K562 (cell line): ENCODE data around the gene ZNF519. TPM values are rescaled to one million over a fixed set of nuclear protein-coding genes. Genes with fewer than 3 reads are reported as not detected.
"Not testable (repeated sequence)": the region's sequence is repeated elsewhere in the genome, so short reads cannot be mapped to it uniquely, and the experiment has no call there.

Experiments
- ASH1L ChIP-seq: fragments of 450-650 bp; IDR thresholded peaks from 2 replicates; pipeline ENCODE4 v1.6.1; 2018; ENCODE audit warnings: borderline replicate concordance, mild to moderate bottlenecking, low read depth; ENCODE audit not compliant: partially characterized antibody
- ATF1 ChIP-seq, 2 experiments: fragments of 450-650 bp in 1 of 2; IDR thresholded peaks; 2 replicates each; pipeline ENCODE4 v1.6.1; 2016; ENCODE audit warnings: missing compliant biosample characterization in 1 of 2, missing genetic modification characterization in 1 of 2
- ATF7 ChIP-seq: fragments of 450-650 bp; IDR thresholded peaks from 2 replicates; pipeline ENCODE4 v1.7.1; 2014; ENCODE audit warnings: mild to moderate bottlenecking, moderate library complexity
- CHD2 ChIP-seq: IDR thresholded peaks from 2 replicates; pipeline ENCODE4 v1.6.1; 2011; ENCODE audit warnings: low read depth, low read length
- GABPA ChIP-seq: fragments of 200-800 bp; sonication (Bioruptor generic); conservative IDR thresholded peaks from 2 replicates; pipeline ENCODE4 v1.6.1; 2016; ENCODE audit warnings: low read depth, missing genetic modification characterization, missing compliant biosample characterization
- GABPB1 ChIP-seq: sonication (generic); formaldehyde crosslinking; IDR thresholded peaks from 2 replicates; pipeline ENCODE4 v1.8.0; 2022; ENCODE audit warnings: mild to moderate bottlenecking, missing genetic modification reagents
- KDM5B ChIP-seq: fragments of 200-600 bp; sonication (generic); IDR thresholded peaks from 2 replicates; pipeline ENCODE4 v1.6.1; 2012; ENCODE audit warnings: low read depth, mild to moderate bottlenecking, moderate library complexity, low read length, control low read depth, inconsistent platforms; ENCODE audit not compliant: insufficient replicate concordance
- MBD2 ChIP-seq: sonication (generic); IDR thresholded peaks from 2 replicates; pipeline ENCODE4 v1.6.1; 2016; ENCODE audit warnings: low read depth, borderline replicate concordance
- NEUROD1 ChIP-seq: fragments of 150-350 bp; IDR thresholded peaks from 2 replicates; pipeline ENCODE4 v1.6.1; 2014; ENCODE audit warnings: borderline replicate concordance, low read length, low read depth; ENCODE audit not compliant: partially characterized antibody
- NR2C2 ChIP-seq, 2 experiments: fragments of 200-800 bp in 1 of 2; sonication (Bioruptor generic) in 1 of 2; sonication (generic) in 1 of 2; formaldehyde crosslinking in 1 of 2; IDR thresholded peaks; 2 replicates each; pipeline versions ENCODE4 v1.6.1 to v1.8.0; 2016 to 2022; ENCODE audit warnings: mild to moderate bottlenecking in 1 of 2, missing compliant biosample characterization in 1 of 2, missing genetic modification characterization in 1 of 2, missing genetic modification reagents in 1 of 2
- NRF1 ChIP-seq, 2 experiments: fragments of 450-650 bp; IDR thresholded peaks in 1 of 2; conservative IDR thresholded peaks in 1 of 2; 2 replicates each; pipeline ENCODE4 v1.6.1; 2014; ENCODE audit warnings: mild to moderate bottlenecking in 2 of 2
- POLR2A ChIP-seq: fragments of 450-650 bp; conservative IDR thresholded peaks from 2 replicates; pipeline ENCODE4 v1.6.1; 2016
- RBFOX2 ChIP-seq: fragments of 200-400 bp; formaldehyde crosslinking; IDR thresholded peaks from 2 replicates; pipeline ENCODE4 v1.6.1; 2017; ENCODE audit warnings: low read depth, mild to moderate bottlenecking, low read length, moderate library complexity
- SP2 ChIP-seq: IDR thresholded peaks from 2 replicates; pipeline ENCODE4 v1.6.1; 2011; ENCODE audit warnings: mild to moderate bottlenecking, low read depth, low read length, moderate library complexity; ENCODE audit not compliant: poor library complexity, severe bottlenecking; ENCODE audit errors: extremely low read depth
- SUPT5H ChIP-seq: fragments of 450-650 bp; IDR thresholded peaks from 2 replicates; pipeline ENCODE4 v1.6.1; 2016
- TAF1 ChIP-seq: IDR thresholded peaks from 2 replicates; pipeline ENCODE4 v1.6.1; 2011; ENCODE audit warnings: mild to moderate bottlenecking, low read length, moderate library complexity; ENCODE audit not compliant: insufficient read depth, control insufficient read depth, severe bottlenecking; ENCODE audit errors: extremely low read depth
- TAF9B ChIP-seq: fragments of 450-650 bp; IDR thresholded peaks from 2 replicates; pipeline ENCODE4 v1.6.1; 2018; ENCODE audit warnings: mild to moderate bottlenecking; ENCODE audit not compliant: partially characterized antibody
- ZFX ChIP-seq: sonication (generic); formaldehyde crosslinking; IDR thresholded peaks from 2 replicates; pipeline ENCODE4 v1.8.0; 2022; ENCODE audit warnings: mild to moderate bottlenecking, missing genetic modification reagents, moderate library complexity
- polyA plus RNA-seq, 8 experiments: library from polyadenylated mRNA; depleted of rRNA in 4 of 8; stranded (reverse) in 5 of 8; unstranded in 3 of 8; fragments of >200 nt; fragmentation: Nextera tagmentation in 2 of 8; fragmentation: Illumina TruSeq in 1 of 8; extraction: Ambion mirVana in 2 of 8; extraction: Trizol in 1 of 8; gene quantifications; 2 replicates each; pipeline versions ENCODE4 v1.2.1 to v1.2.3, GENCODE V29; 2011 to 2014; ENCODE audit warnings: inconsistent platforms in 1 of 8, missing spikeins in 1 of 8
- total RNA-seq, 7 experiments: library from RNA; depleted of rRNA in 6 of 7; stranded (reverse); fragments of >200 nt in 6 of 7; fragmentation: Illumina TruSeq in 2 of 7; extraction: Trizol in 2 of 7; gene quantifications; 2 replicates each; pipeline versions ENCODE4 v1.2.1 to v1.2.3, GENCODE V29; 2011 to 2021; ENCODE audit warnings: low replicate concordance in 1 of 7
- TF ChIP-seq, protein P1 (sequence below), 2 experiments: IDR thresholded peaks in 1 of 2; conservative IDR thresholded peaks in 1 of 2; 2 replicates each; pipeline ENCODE4 v1.6.1; 2016; ENCODE audit warnings: low read depth in 2 of 2, mild to moderate bottlenecking in 1 of 2, missing compliant biosample characterization in 1 of 2, missing genetic modification characterization in 1 of 2, moderate library complexity in 1 of 2
- TF ChIP-seq, protein P2 (sequence below): fragments of 150-350 bp; IDR thresholded peaks from 2 replicates; pipeline ENCODE4 v1.6.1; 2014; ENCODE audit warnings: low read depth, mild to moderate bottlenecking, low read length, borderline replicate concordance

ZNF519 gene
- total and polyA plus RNA-seq, 9 of the 15 experiments (the other 6 are each of a cell fraction or from before 2014, with no cell fraction given): 5.1 to 15.1 (median 7.9) TPM

DNA sequence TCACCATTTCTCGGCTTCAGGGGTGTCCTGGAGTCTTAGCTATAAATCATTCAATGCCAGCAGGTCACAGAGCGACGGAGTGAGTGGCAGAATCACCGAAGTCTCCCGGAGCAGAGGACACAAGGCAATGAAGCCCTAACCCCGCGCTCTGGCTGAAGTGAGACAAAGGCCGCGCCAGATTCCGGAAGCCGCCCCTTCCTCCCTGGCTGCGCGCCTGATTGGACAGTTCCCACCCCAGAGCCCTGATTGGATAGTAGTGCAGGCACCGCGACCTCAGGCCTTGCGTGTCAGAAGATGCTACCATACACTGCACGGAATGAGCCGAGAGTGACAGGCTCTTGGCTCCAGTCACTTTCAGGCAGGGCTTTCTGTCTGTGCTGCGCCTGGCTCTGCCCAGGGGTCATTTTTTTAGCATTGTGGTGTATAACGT is at the start of gene ZNF519 (continued):
- TF ChIP-seq, protein P1, sequence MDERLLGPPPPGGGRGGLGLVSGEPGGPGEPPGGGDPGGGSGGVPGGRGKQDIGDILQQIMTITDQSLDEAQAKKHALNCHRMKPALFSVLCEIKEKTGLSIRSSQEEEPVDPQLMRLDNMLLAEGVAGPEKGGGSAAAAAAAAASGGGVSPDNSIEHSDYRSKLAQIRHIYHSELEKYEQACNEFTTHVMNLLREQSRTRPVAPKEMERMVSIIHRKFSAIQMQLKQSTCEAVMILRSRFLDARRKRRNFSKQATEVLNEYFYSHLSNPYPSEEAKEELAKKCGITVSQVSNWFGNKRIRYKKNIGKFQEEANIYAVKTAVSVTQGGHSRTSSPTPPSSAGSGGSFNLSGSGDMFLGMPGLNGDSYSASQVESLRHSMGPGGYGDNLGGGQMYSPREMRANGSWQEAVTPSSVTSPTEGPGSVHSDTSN (CRISPR knock-in tag; IDR thresholded peaks at IDR 0.05; ENCODE audit: low read depth): peak; percentile 79
- TF ChIP-seq, protein P1 (tag; conservative IDR thresholded peaks at IDR 0.05; ENCODE audit: low read depth): peak; percentile 95
- not testable (repeated sequence) for TF ChIP-seq NR2C2, ATF1 (CRISPR knock-in tag; IDR thresholded peaks at IDR 0.05)
- peak; percentile 39; the same call in 1 of the 2 replicates for TF ChIP-seq NR2C2 (tag; IDR thresholded peaks at IDR 0.05)
- peak; percentile 79 for TF ChIP-seq ATF1 (tag; IDR thresholded peaks at IDR 0.05)
- TF ChIP-seq SUPT5H: peak; percentile 44
- TF ChIP-seq NEUROD1: peak; percentile 48
- TF ChIP-seq POLR2A: peak; percentile 55; the same call in 1 of the 2 replicates
- peak; percentile 66; the same call in 1 of the 2 replicates for TF ChIP-seq CHD2
- peak; percentile 84 for TF ChIP-seq MBD2
- TF ChIP-seq TAF1: peak; percentile 39
- 0 out of 2 replicates have a peak, but pooled peaks have one; percentile 22 for TF ChIP-seq ATF7
- peak; percentile 73 for TF ChIP-seq GABPA (tag)
- TF ChIP-seq ASH1L: peak; percentile 87
- TF ChIP-seq SP2: peak; percentile 60
- TF ChIP-seq ZFX (CRISPR knock-in tag): peak; percentile 62
- TF ChIP-seq GABPB1 (CRISPR knock-in tag): peak; percentile 73; the same call in 1 of the 2 replicates
- TF ChIP-seq NRF1 (conservative IDR thresholded peaks at IDR 0.05 in 1 of 2, IDR thresholded peaks at IDR 0.05 in 1 of 2): peak; percentile 74 to 76
- peak; percentile 24 for TF ChIP-seq TAF9B
- TF ChIP-seq RBFOX2: peak; percentile 81
- TF ChIP-seq KDM5B: peak; percentile 43
- TF ChIP-seq, protein P2, sequence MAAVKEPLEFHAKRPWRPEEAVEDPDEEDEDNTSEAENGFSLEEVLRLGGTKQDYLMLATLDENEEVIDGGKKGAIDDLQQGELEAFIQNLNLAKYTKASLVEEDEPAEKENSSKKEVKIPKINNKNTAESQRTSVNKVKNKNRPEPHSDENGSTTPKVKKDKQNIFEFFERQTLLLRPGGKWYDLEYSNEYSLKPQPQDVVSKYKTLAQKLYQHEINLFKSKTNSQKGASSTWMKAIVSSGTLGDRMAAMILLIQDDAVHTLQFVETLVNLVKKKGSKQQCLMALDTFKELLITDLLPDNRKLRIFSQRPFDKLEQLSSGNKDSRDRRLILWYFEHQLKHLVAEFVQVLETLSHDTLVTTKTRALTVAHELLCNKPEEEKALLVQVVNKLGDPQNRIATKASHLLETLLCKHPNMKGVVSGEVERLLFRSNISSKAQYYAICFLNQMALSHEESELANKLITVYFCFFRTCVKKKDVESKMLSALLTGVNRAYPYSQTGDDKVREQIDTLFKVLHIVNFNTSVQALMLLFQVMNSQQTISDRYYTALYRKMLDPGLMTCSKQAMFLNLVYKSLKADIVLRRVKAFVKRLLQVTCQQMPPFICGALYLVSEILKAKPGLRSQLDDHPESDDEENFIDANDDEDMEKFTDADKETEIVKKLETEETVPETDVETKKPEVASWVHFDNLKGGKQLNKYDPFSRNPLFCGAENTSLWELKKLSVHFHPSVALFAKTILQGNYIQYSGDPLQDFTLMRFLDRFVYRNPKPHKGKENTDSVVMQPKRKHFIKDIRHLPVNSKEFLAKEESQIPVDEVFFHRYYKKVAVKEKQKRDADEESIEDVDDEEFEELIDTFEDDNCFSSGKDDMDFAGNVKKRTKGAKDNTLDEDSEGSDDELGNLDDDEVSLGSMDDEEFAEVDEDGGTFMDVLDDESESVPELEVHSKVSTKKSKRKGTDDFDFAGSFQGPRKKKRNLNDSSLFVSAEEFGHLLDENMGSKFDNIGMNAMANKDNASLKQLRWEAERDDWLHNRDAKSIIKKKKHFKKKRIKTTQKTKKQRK: peak; percentile 55; the same call in 1 of the 2 replicates
